ENCODE data around the gene SMPDL3A.

The SMPDL3A gene

GRCh38 chr6:122788663-122789181, 336 bp upstream of the SMPDL3A start:
- Histone ChIP-seq H3K9me3 (ENCODE audit: control insufficient read depth, insufficient read depth, low read length) (no peaks in the 10 kb centered on the region), H3K27me3 (ENCODE audit: control insufficient read depth, insufficient read depth, low read length) (0 out of 2 replicates have a peak, but pooled peaks cover 1% of the 10 kb centered on the region), H3K4me1 (ENCODE audit: control insufficient read depth, insufficient read depth, low read length) (peaks cover 2% of the 10 kb centered on the region; the same call in 1 of the 2 replicates), H3K36me3 (ENCODE audit: control insufficient read depth, insufficient read depth, low read length) (no peaks in the 10 kb centered on the region), H3K27ac (ENCODE audit: low read length) (no peak overlapping the region), H3K4me3 (ENCODE audit: low read length) (peak overlapping the region; percentile 26; the same call in 1 of the 2 replicates)
- WGBS (ENCODE audit: insufficient coverage, insufficient read length) = no CpG with 5 or more reads among the region's 10 CpGs
- DNase-seq (ENCODE audit: low read depth, low spot score) = no peak

DNA sequence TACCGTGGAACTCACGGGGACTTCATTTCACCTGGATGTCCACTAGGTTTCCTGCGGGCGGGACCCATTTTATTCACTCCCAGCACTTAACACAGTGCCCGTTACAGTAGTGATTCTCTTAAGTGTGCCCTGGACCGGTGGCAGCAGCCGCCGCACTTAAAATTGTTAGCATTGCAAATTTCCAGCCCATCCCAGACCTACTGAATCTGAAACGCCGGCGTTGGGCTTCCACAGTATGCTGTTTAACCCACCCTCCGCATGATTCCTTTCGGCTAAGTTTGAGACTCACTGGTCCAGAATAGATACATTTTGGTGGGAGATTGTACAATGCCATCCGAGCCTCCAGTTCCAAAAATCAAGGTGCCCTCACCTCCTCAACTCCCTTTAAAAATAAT, 967 bp downstream of the SMPDL3A start:
- no CpG with 5 or more reads among the region's 14 CpGs for WGBS (ENCODE audit: insufficient coverage, insufficient read length)
- no peaks in the 10 kb centered on the region for H3K9me3 ChIP-seq (ENCODE audit: control insufficient read depth, insufficient read depth, low read length)
- DNase-seq (ENCODE audit: low read depth, low spot score) = no peak
- H3K4me3 ChIP-seq (ENCODE audit: low read length) = peak overlapping the region; percentile 26; the same call in 1 of the 2 replicates
- no peak overlapping the region for H3K27ac ChIP-seq (ENCODE audit: low read length)
- peaks cover 2% of the 10 kb centered on the region; the same call in 1 of the 2 replicates for H3K4me1 ChIP-seq (ENCODE audit: control insufficient read depth, insufficient read depth, low read length)
- H3K27me3 ChIP-seq (ENCODE audit: control insufficient read depth, insufficient read depth, low read length) = 0 out of 2 replicates have a peak, but pooled peaks cover 1% of the 10 kb centered on the region
- no peaks in the 10 kb centered on the region for H3K36me3 ChIP-seq (ENCODE audit: control insufficient read depth, insufficient read depth, low read length)

DNA sequence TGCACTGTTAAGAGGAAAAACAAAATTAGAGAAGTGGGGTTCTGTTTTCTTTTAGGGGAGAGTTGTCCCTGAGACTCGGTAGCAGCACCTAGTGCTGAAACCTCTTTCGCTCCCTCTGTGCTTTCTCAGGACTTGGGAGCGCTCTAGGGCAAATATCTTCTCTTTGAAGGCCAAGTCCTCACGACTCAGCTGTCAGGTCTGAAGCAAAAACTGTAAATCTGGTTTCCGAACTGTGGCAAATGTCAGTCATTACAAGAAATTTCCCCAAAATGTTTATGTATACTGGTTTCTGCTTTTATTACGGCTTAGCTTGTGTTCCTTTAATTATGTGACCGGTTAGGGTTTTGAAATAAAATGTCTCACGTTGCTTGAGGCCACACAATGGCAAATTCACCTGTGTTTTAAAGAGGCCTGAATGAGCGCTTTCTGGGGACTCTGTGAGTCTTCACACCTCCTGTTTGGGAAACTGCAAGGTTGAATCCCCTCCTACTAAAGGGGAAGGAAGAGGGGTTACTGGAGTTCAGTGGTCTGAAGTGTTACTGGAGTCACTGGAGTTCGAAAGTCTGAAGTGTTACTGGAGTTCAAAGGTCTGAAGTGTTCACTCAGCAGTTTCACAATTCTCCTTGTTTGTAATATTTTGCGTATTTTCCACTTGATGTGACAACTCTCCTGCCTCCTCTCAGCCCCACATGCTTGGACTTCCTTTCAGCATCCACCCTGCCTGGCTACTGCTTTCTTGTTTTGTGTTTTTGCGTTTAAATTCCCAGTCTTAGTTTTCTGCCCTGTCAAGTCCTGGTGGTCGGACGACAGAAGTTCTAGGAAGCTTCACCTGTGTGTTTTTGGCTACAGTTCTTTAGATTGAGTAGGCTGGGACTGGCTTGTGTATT, 1.6 kb downstream of the SMPDL3A start:
- no CpG with 5 or more reads among the region's 14 CpGs for WGBS (ENCODE audit: insufficient coverage, insufficient read length)
- peak overlapping the region; percentile 26; the same call in 1 of the 2 replicates for H3K4me3 ChIP-seq (ENCODE audit: low read length)
- no peak for DNase-seq (ENCODE audit: low read depth, low spot score)

GRCh38 chr6:122791310-122791679, 2.2 kb downstream of the SMPDL3A start:
- Histone ChIP-seq H3K9me3 (ENCODE audit: control insufficient read depth, insufficient read depth, low read length) (no peaks in the 10 kb centered on the region), H3K27ac (ENCODE audit: low read length) (no peak overlapping the region), H3K4me3 (ENCODE audit: low read length) (no peak overlapping the region), H3K4me1 (ENCODE audit: control insufficient read depth, insufficient read depth, low read length) (peaks cover 2% of the 10 kb centered on the region; the same call in 1 of the 2 replicates), H3K36me3 (ENCODE audit: control insufficient read depth, insufficient read depth, low read length) (no peaks in the 10 kb centered on the region), H3K27me3 (ENCODE audit: control insufficient read depth, insufficient read depth, low read length) (0 out of 2 replicates have a peak, but pooled peaks cover 1% of the 10 kb centered on the region)
- WGBS (ENCODE audit: insufficient coverage, insufficient read length) = no CpG with 5 or more reads among the region's 2 CpGs
- no peak for DNase-seq (ENCODE audit: low read depth, low spot score)

More for the DNA sequence above, 1.6 kb downstream of the SMPDL3A start:
- no peaks in the 10 kb centered on the region for H3K9me3 ChIP-seq (ENCODE audit: control insufficient read depth, insufficient read depth, low read length)
- H3K27me3 ChIP-seq (ENCODE audit: control insufficient read depth, insufficient read depth, low read length) = 0 out of 2 replicates have a peak, but pooled peaks cover 1% of the 10 kb centered on the region
- peaks cover 2% of the 10 kb centered on the region; the same call in 1 of the 2 replicates for H3K4me1 ChIP-seq (ENCODE audit: control insufficient read depth, insufficient read depth, low read length)
- H3K27ac ChIP-seq (ENCODE audit: low read length) = no peak overlapping the region
- H3K36me3 ChIP-seq (ENCODE audit: control insufficient read depth, insufficient read depth, low read length) = no peaks in the 10 kb centered on the region

DNA sequence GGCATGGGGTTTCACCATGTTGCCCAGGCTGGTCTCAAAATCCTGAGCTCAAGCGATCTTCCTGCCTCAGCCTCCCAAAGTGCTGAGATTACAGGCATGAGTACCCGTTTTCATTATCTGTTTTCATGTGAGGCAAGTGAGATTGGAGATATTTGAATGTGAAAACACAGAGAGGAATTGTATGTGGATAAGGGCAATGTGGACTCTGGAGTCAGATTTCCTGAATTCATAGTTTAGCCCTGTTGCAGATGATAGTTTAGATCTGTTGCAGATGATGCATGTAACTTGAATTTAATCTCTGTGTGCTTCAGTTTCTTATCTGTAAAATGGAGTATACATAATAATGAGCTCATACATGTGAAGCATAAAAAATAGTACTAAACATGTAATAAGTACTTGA, 3.7 kb downstream of the SMPDL3A start:
- H3K4me1 ChIP-seq (ENCODE audit: control insufficient read depth, insufficient read depth, low read length) = peaks cover 2% of the 10 kb centered on the region; the same call in 1 of the 2 replicates
- H3K9me3 ChIP-seq (ENCODE audit: control insufficient read depth, insufficient read depth, low read length) = no peaks in the 10 kb centered on the region
- no peak overlapping the region for H3K27ac ChIP-seq (ENCODE audit: low read length)
- DNase-seq (ENCODE audit: low read depth, low spot score) = no peak
- no CpG with 5 or more reads among the region's 2 CpGs for WGBS (ENCODE audit: insufficient coverage, insufficient read length)
- H3K27me3 ChIP-seq (ENCODE audit: control insufficient read depth, insufficient read depth, low read length) = 0 out of 2 replicates have a peak, but pooled peaks cover 1% of the 10 kb centered on the region
- no peaks in the 10 kb centered on the region for H3K36me3 ChIP-seq (ENCODE audit: control insufficient read depth, insufficient read depth, low read length)
- H3K4me3 ChIP-seq (ENCODE audit: low read length) = no peak overlapping the region

DNA sequence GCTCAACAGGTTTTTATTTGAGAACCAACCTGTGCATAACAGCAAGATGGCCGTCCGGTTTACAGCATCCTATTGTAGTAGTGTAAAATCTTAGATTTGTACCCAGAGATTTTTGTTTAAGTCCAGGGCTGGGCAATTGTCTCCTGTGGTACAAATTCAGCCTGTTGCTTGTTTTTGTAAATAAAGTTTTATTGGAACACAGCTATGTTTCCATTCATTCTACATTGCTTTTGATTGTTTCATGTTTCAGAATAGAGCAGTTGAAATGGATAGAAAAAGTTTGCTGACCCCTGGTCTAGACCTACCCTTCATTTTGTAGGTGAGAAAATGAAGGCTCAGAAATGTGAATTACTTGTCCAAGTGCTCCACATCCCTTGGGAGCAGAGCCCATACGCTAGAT, 8.5 kb downstream of the SMPDL3A start:
- H3K4me3 ChIP-seq (ENCODE audit: low read length) = no peak overlapping the region
- no peak for DNase-seq (ENCODE audit: low read depth, low spot score)
- H3K27ac ChIP-seq (ENCODE audit: low read length) = no peak overlapping the region
- WGBS (ENCODE audit: insufficient coverage, insufficient read length) = no CpG with 5 or more reads among the region's 3 CpGs
- no peaks in the 10 kb centered on the region for H3K36me3 ChIP-seq (ENCODE audit: control insufficient read depth, insufficient read depth, low read length)
- no peaks in the 10 kb centered on the region for H3K9me3 ChIP-seq (ENCODE audit: control insufficient read depth, insufficient read depth, low read length)
- H3K27me3 ChIP-seq (ENCODE audit: control insufficient read depth, insufficient read depth, low read length) = no peaks in the 10 kb centered on the region
- no peaks in the 10 kb centered on the region for H3K4me1 ChIP-seq (ENCODE audit: control insufficient read depth, insufficient read depth, low read length)

GRCh38 chr6:122798099-122798641, 9.1 kb downstream of the SMPDL3A start:
- Histone ChIP-seq H3K27me3 (ENCODE audit: control insufficient read depth, insufficient read depth, low read length) (no peaks in the 10 kb centered on the region), H3K36me3 (ENCODE audit: control insufficient read depth, insufficient read depth, low read length) (no peaks in the 10 kb centered on the region), H3K4me3 (ENCODE audit: low read length) (no peak overlapping the region), H3K4me1 (ENCODE audit: control insufficient read depth, insufficient read depth, low read length) (no peaks in the 10 kb centered on the region), H3K9me3 (ENCODE audit: control insufficient read depth, insufficient read depth, low read length) (no peaks in the 10 kb centered on the region), H3K27ac (ENCODE audit: low read length) (no peak overlapping the region)
- DNase-seq (ENCODE audit: low read depth, low spot score) = no peak
- no CpG with 5 or more reads among the region's 6 CpGs for WGBS (ENCODE audit: insufficient coverage, insufficient read length)

DNA sequence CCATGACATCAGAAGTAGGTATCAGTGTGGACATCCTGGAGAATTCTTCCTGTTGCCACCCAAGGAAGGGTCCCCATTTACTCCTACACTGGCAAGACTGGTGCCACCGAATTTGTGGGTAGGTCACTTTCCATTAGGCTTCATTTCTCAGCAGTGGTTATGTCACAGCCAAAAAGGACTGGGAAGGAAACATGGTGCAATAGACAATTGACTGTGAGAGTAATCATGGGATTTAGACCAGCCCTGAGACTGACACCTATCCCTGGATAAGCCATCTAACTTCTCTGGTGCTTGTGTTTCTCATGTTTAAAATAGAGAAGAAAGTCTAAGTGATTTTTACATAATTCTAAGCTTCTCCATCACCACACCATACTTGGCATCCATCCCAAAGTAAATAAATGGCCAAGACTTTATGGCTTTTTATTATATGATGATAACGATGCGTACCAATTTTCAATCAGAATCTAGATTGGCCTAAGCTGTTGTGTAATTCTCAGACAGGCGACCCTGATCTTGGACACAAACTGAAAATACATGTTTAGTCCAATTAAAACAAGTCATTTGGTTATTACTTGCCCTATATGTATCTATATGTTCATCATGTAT, 10.2 kb downstream of the SMPDL3A start:
- no CpG with 5 or more reads among the region's 4 CpGs for WGBS (ENCODE audit: insufficient coverage, insufficient read length)
- no peak overlapping the region for H3K27ac ChIP-seq (ENCODE audit: low read length)
- no peaks in the 10 kb centered on the region for H3K4me1 ChIP-seq (ENCODE audit: control insufficient read depth, insufficient read depth, low read length)

DNA sequence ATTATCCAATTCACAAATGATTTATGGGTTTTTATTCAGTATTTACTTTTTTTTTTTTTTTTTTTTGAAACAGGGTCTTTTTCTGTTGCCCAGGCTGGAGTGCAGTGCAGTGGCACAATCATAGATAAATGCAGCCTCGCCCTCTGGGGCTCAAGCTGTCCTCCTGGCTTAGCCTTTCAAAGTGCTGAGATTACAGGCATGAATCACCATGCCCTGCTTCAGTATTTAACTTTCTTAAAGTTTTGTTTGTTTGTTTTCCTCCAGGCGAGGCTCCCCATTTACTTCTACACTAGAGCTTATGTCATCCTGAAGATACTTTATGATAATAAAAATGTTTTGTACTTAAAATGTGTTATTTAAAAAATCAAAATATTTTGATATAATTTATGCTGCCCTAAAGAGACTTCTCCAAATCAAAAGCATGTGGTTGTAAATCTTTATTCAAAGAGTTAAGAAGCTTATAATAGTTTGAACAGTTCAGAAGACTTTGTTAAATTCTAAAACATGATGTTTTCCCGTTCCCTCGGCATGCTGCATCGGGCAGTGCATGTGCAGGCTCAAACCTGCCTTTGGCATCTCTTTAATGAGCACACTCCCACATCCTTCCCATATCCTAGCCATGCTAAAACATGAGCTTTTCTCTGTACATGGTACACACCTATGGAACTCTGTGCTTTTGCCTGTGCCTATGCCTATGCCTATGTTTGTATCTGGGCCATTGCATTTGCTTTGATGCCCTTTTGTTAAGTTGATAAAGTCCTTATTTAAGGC, 11.0 kb downstream of the SMPDL3A start:
- Histone ChIP-seq H3K27me3 (ENCODE audit: control insufficient read depth, insufficient read depth, low read length) (no peaks in the 10 kb centered on the region), H3K36me3 (ENCODE audit: control insufficient read depth, insufficient read depth, low read length) (no peaks in the 10 kb centered on the region), H3K4me1 (ENCODE audit: control insufficient read depth, insufficient read depth, low read length) (no peaks in the 10 kb centered on the region), H3K4me3 (ENCODE audit: low read length) (no peak overlapping the region), H3K9me3 (ENCODE audit: control insufficient read depth, insufficient read depth, low read length) (no peaks in the 10 kb centered on the region), H3K27ac (ENCODE audit: low read length) (no peak overlapping the region)
- no peak for DNase-seq (ENCODE audit: low read depth, low spot score)
- WGBS (ENCODE audit: insufficient coverage, insufficient read length) = no CpG with 5 or more reads among the region's 5 CpGs

More for the DNA sequence above, 10.2 kb downstream of the SMPDL3A start:
- H3K27me3 ChIP-seq (ENCODE audit: control insufficient read depth, insufficient read depth, low read length) = no peaks in the 10 kb centered on the region
- no peaks in the 10 kb centered on the region for H3K36me3 ChIP-seq (ENCODE audit: control insufficient read depth, insufficient read depth, low read length)
- DNase-seq (ENCODE audit: low read depth, low spot score) = no peak
- H3K9me3 ChIP-seq (ENCODE audit: control insufficient read depth, insufficient read depth, low read length) = no peaks in the 10 kb centered on the region
- no peak overlapping the region for H3K4me3 ChIP-seq (ENCODE audit: low read length)

All from iPS DF 6.9 (cell line).